Measurements from ENCODE around the gene CLUH.
"Not testable (repeated sequence)": the region's sequence is repeated elsewhere in the genome, so short reads cannot be mapped to it uniquely, and the experiment has no call there.

Gene CLUH

DNA sequence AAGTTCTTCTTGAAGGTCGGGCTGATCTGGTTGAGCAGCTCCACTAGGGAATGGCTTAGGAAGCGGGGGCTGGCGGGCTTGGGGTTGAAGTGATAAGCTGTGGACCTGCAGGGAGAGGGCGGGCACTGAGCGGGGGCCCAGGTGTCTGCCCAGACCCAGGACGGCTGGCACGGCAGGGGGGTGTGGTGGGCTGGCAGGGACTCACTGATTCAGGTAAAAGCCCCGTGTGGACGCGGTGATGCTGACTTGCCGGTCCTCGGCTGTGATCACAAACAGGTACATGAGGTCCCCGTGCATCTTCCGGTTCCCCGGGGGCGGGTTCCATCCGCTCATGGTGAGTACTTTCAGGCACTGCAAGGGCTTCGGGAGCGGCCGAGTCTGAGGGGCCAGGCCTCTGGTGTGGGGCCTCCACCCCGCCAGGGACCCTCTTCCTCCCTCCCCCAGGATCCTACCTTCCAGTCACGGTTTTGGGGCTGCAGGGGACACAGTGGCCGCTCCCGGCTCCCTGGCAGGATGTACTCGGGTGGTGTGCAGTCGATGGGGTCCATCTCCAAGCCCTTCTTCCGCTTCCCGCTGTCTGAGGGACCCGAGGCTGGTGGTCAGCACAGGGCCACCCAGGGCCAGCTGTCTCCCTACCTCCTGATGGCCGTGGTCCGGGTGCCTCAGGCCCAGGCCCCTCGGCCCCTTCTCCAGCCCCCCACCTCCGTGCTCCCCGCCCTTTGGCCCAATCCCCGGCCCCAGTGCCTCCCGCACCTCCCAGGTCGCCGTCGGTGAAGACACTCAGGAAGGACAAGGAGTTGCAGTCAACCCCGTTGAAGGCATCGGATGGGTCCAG lies 10.2 kb downstream of the CLUH start:
- DNase-seq (ENCODE audit: low spot score), result no peak

GRCh38 chr17:2700491-2701141 lies 10.9 kb downstream of the CLUH start:
- DNase-seq (ENCODE audit: low spot score), result no peak

DNA sequence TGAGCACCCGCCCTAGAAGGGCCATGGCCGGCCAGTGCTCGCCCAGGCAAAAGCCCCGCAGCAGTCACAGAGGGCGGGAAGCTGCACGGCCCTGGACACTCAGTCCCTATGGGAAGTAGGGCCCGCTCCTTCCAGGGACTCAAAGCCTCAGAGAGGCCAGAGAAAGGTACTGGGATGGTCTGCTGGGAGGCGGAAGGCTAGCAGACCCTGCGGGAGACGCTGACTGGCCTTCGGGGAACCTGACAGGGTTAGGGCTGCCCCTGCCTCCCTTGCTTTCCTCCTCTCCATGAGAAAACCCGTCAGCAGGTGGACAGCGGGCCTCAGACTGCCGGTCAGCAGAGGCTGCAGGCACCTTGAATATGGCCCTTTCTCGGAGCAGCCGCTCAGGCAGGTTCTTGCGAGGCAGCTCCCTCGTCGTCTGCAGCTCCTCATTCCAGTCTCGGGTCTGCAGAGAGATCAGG lies 11.5 kb downstream of the CLUH start:
- no peak for DNase-seq (ENCODE audit: low spot score)

GRCh38 chr17:2699216-2699805 lies 12.3 kb downstream of the CLUH start:
- DNase-seq (ENCODE audit: low spot score), result not testable (repeated sequence)

DNA sequence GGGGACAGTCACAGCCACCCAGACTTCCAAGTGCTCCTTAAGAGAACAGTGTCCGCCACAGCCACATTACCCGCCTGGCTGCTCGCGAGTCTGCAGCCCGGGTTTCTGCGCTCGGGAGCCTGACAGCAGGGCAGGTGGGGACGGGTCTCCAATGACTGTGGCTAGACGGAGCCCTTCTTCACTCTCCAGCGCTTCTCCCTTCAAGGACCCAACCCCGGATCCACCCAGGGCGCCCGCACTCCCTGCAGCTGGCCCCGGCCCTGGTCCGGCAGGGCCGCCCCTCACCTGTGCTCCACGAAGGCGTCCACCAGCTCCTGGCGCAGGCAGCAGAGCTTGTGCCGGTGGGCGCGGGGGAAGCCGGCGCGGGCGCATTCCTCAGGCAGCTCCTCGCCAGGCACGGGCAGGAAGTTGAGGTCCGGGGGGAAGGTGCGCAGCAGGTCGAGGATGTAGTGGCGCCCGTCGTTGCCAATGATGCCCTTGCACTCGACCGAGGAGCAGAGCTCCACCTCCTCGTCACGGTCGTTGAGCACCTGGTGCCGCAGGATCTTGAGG lies 13.9 kb downstream of the CLUH start:
- no peak for DNase-seq (ENCODE audit: low spot score)

- no peak for DNase-seq (ENCODE audit: low spot score)
These were observed 15.4 kb downstream of the CLUH start for GRCh38 chr17:2695961-2696760.

DNA sequence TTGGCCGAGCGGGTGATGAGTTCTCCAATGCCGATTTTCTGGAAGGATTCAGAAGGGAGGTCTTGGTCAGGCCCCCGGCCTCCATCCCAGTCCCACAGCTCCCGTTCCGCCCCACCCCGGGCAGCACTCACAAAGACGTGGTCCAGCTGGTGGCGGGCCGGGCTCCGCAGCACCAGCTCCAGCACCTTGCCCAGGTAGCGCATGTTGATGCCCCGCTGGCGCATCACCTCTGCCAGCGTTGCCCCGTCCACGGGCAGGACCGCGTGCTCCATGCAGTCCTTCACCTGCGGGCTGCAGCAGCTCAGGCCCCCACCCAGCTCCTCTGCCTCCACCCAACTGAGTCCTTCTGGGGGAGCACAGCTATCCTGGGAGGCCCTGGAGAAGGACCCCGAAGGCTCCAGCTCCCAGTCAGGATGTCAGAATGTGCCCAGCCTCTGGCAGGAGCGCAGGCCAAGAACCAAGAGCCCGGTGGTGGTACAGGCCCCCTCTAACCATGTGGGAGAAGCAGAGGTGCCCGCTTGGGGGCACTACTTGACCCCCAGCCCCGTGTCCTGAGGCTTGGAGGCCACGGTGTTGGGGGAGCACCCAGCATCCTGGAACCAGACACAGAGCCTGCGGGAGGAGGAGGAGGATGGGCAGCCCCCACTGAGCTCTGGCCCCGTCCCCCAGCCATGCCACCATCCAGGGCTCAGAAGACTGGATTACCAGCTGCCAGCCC lies 16.2 kb downstream of the CLUH start:
- no peak for DNase-seq (ENCODE audit: low spot score)

- no peak for DNase-seq (ENCODE audit: low spot score)
These were observed 17.0 kb downstream of the CLUH start for GRCh38 chr17:2694381-2695242.

DNA sequence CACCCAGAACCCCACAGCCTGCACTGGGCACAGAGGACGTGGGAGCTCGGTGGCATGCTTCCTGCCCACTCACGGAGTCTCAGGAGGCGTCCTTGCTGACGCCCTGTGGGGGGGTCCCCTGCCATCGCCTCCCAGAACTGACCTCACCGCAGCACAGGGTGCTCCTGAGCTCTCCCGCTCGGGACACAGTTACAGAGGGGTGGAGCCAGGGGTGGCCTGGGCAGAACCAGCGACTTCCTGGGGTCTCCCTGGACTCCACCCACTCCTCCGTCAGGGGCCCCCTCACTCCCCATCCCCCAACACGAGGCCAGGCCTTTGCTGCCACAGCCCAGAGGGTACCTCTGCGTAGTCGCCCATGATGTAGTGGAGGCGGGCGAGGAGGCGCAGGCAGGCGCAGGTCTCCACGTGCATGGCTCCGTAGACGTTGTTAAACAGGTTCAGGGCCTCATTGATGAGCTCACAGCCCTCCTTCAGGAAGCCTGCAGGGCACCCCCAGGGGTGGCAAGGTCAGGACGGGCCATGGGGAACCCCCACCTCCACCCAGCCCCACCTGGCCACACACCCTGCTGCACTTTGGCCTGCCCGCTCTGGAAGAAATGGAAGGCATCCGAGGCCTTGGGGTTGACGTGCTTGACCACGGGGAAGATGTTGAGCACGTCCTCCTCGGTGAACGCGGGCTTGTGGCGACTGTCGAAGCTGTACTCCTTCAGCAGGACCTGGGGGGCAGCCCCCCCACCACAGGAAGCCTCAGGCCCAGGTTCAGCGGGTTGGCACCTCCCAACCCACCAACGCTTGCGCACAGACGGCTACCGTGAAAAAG lies 17.8 kb downstream of the CLUH start:
- no peak for DNase-seq (ENCODE audit: low spot score)

DNA sequence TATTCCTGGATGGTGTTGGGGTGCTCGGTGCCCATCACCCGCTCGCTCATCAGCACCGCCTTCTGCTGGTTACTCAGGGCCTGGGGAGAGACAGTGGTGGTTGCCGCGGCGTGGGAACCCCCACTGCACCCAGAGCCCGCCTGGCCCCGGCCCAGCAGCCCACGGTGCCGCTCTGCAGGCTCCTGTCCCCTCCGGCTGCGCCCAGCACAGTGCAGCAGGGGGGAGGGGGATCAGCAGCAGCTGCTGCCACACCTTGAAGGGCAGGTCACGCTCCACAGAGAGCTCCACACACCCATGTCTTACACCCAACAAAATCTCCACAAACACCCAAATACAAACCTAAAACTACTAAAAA lies 18.8 kb downstream of the CLUH start:
- no peak for DNase-seq (ENCODE audit: low spot score)

- DNase-seq (ENCODE audit: low spot score), result no peak
These were observed 19.4 kb downstream of the CLUH start for GRCh38 chr17:2691965-2692780.

- no peak for DNase-seq (ENCODE audit: low spot score)
These were observed 20.3 kb downstream of the CLUH start for GRCh38 chr17:2691069-2691871.

DNA sequence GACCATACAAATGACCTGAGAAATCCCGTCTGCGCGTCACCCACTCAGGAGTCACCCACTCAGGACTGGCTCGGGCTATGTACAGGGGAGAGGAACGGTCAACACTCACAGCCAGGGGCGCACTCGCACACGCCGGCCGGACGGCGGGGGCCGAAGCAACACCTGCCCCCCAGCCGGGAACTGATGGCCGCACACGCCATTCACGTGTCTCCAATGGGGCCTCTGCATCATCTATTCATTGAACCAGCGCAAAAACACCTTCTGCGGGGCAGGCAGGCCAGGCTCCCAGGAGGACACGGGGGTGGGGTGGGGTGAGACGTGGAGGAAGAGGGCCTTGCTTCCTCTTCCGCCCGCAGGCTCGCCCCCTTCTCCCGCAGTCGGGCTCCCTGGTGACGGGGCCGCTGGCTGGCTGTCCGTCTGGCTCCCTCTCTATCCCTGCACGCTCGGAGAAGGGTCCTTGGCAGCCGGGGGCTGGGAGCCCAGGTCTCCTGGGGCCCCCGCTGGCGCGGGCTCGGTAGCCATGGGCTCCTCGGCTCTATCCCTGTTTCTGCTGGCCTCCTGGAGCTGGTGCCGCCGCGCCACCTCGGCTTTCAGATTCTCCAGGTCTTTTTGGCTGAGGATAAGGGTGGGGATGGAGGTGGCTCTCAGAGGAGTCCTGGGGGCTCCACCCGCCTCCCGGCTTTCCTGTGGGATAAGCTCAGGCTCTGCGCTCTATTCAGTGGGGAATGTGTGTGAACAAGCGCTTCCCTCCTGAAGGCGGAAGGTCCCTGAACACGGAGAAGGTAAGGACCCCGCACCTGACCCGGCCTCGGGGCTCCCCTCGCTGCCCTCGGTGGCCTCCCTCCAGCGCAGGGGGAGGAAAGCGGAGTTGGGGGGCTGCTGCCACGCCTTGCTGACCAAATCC lies 21.1 kb downstream of the CLUH start:
- DNase-seq (ENCODE audit: low spot score), result no peak

GRCh38 chr17:2689411-2690164 lies 22.0 kb downstream of the CLUH start:
- no peak for DNase-seq (ENCODE audit: low spot score)

GRCh38 chr17:2688351-2689342 lies 22.9 kb downstream of the CLUH start:
- no peak for DNase-seq (ENCODE audit: low spot score)
